Neutrophil (primary cell): ENCODE data around the gene SLC27A1.

Source experiments
- H3K27ac ChIP-seq: fragments of 200-600 bp; sonication (generic); 2 replicates; pipeline ENCODE4 v1.5.1; 2016; ENCODE audit warnings: mild to moderate bottlenecking, moderate library complexity
- H3K27me3 ChIP-seq: fragments of 200-600 bp; sonication (generic); 2 replicates; pipeline ENCODE4 v1.6.0; 2016; ENCODE audit warnings: mild to moderate bottlenecking
- H3K36me3 ChIP-seq: fragments of 200-600 bp; sonication (generic); 2 replicates; pipeline ENCODE4 v1.5.1; 2017
- H3K4me1 ChIP-seq, 2 experiments: fragments of 200-600 bp in 1 of 2; sonication (generic) in 1 of 2; 1 replicate in 1 of 2; 2 replicates in 1 of 2; pipeline versions ENCODE4 v1.5.1 to v1.6.1; 2013 to 2016; ENCODE audit warnings: low read depth in 1 of 2, low read length in 1 of 2, mild to moderate bottlenecking in 1 of 2, moderate library complexity in 1 of 2; ENCODE audit not compliant: control insufficient read depth in 1 of 2, insufficient read depth in 1 of 2
- H3K4me3 ChIP-seq, 2 experiments: fragments of 200-600 bp in 1 of 2; sonication (generic) in 1 of 2; 1 replicate in 1 of 2; 2 replicates in 1 of 2; pipeline ENCODE4 v1.5.1; 2013 to 2016; ENCODE audit warnings: low read depth in 1 of 2, low read length in 1 of 2, mild to moderate bottlenecking in 1 of 2, moderate library complexity in 1 of 2
- H3K9me3 ChIP-seq: fragments of 200-600 bp; sonication (generic); 2 replicates; pipeline ENCODE4 v1.5.1; 2016
- TF ChIP-seq, protein P1 (sequence below): fragments of 200-600 bp; sonication (generic); IDR thresholded peaks from 2 replicates; pipeline ENCODE4 v1.5.1; 2016; ENCODE audit warnings: antibody characterized with exemption

Gene SLC27A1

GRCh38 chr19:17486545-17487240 is 16.4 kb downstream of the SLC27A1 start:
- Histone ChIP-seq H3K4me3 (no peak overlapping the region), H3K27me3 (peaks cover 11% of the 10 kb centered on the region), H3K9me3 (no peaks in the 10 kb centered on the region), H3K4me1 (peaks cover 8 to 13% of the 10 kb centered on the region in 2 experiments), H3K27ac (no peak overlapping the region), H3K36me3 (no peaks in the 10 kb centered on the region)
- TF ChIP-seq, protein P1, sequence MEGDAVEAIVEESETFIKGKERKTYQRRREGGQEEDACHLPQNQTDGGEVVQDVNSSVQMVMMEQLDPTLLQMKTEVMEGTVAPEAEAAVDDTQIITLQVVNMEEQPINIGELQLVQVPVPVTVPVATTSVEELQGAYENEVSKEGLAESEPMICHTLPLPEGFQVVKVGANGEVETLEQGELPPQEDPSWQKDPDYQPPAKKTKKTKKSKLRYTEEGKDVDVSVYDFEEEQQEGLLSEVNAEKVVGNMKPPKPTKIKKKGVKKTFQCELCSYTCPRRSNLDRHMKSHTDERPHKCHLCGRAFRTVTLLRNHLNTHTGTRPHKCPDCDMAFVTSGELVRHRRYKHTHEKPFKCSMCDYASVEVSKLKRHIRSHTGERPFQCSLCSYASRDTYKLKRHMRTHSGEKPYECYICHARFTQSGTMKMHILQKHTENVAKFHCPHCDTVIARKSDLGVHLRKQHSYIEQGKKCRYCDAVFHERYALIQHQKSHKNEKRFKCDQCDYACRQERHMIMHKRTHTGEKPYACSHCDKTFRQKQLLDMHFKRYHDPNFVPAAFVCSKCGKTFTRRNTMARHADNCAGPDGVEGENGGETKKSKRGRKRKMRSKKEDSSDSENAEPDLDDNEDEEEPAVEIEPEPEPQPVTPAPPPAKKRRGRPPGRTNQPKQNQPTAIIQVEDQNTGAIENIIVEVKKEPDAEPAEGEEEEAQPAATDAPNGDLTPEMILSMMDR = no peak

DNA sequence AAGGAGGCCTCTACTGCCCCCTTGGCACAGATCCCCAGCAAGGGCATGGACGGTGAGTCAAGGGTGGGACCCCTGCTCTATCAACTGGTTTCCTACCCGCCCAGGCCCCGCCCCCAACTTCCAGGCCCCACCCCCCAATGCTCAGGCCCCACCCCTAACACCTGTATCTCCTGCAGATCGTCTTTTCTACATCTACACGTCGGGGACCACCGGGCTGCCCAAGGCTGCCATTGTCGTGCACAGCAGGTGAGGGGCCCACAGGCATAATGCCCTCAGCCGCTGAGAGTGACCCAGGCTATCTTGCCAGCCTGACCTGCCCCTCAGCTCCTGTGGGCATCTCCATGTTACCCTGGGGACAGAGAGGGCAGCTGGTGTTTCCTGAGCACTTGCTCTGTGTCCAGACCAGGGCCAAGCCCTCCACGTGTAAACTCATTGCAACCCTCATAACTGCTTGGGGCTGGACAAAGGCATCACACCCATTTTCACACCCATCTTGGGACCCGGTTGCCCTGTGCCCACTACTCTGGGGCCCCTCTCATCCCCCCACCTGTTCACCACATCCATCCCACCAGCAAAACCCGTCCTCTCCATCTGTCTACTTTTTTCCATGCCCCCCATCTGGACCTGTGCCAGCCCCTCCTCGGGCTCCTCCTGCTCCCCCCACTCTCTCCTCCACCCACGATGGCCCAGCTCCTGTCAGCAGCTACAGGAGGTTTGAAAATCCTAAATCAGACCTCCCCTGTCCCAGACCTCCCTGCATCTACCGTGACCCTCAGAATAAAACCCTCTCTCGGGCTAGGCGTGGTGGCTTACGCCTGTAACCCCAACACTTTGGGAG is 17.2 kb downstream of the SLC27A1 start:
- peaks cover 8 to 13% of the 10 kb centered on the region in 2 experiments for H3K4me1 ChIP-seq
- H3K27me3 ChIP-seq = peaks cover 11% of the 10 kb centered on the region
- H3K27ac ChIP-seq = no peak overlapping the region

GRCh38 chr19:17488593-17489391 is 18.5 kb downstream of the SLC27A1 start:
- H3K27me3 ChIP-seq = peaks cover 11% of the 10 kb centered on the region
- peaks cover 8 to 13% of the 10 kb centered on the region in 2 experiments for H3K4me1 ChIP-seq
- TF ChIP-seq, protein P1 = no peak
- H3K27ac ChIP-seq = no peak overlapping the region
- no peaks in the 10 kb centered on the region for H3K9me3 ChIP-seq
- H3K4me3 ChIP-seq = peak overlapping the region in 1 of 2 experiments; percentile 36
- H3K36me3 ChIP-seq = no peaks in the 10 kb centered on the region

More for the DNA sequence above, 17.2 kb downstream of the SLC27A1 start:
- Histone ChIP-seq H3K4me3 (no peak overlapping the region), H3K9me3 (no peaks in the 10 kb centered on the region), H3K36me3 (no peaks in the 10 kb centered on the region)
- TF ChIP-seq, protein P1 = no peak

DNA sequence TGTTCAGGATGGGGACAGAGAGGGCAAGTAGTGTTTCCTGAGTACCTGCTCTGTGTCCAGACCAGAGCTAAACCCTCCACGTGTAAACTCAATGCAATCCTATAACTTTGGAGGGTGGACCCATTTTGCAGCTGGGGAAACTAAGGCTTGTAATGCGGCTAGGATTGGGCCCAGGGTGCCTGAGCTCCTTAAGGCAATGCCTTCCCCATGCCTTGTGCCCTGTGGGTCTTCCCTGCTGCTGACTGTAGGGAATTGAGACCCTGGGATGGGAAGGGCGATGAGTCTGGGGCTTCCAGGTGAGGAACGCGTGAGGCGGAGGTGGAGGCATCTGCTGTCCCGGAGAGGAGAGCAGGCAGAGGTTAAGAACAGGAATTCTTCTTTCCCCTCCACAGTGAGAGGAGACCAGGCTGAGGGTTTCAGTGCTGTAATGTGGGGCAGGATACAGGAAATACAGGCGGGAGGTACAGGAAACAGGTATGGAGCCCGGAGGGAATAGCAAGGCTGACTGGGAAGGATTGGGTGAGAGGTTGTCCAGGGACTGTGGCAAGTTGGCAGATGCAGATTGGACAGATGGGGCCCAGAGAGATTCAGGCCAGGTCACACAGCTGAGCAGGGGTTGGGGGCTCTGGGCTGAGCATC is 19.2 kb downstream of the SLC27A1 start:
- Histone ChIP-seq H3K4me3 (no peak overlapping the region), H3K27ac (no peak overlapping the region)

More for the DNA sequence above, 19.2 kb downstream of the SLC27A1 start:
- no peaks in the 10 kb centered on the region for H3K9me3 ChIP-seq
- TF ChIP-seq, protein P1 = no peak
- H3K36me3 ChIP-seq = no peaks in the 10 kb centered on the region
- peaks cover 8 to 13% of the 10 kb centered on the region in 2 experiments for H3K4me1 ChIP-seq
- peaks cover 11% of the 10 kb centered on the region for H3K27me3 ChIP-seq
